Fibroblast of lung (primary cell): Measurements from ENCODE around the gene INPP5A. TPM values are rescaled to one million over a fixed set of nuclear protein-coding genes. Genes with fewer than 3 reads are reported as not detected.

Experiments used
- DNase-seq, 2 donors: peaks; one replicate each; pipeline versions ENCODE4 v3.0.0 to v3.0.0-alpha.2; 2010; ENCODE audit warnings: low read depth in 2 of 2
- H2AFZ ChIP-seq: 2 replicates; pipeline ENCODE4 v1.5.1; 2012; ENCODE audit warnings: low read length, control low read depth, inconsistent platforms
- H3K27ac ChIP-seq: 2 replicates; pipeline ENCODE4 v1.5.1; 2011; ENCODE audit warnings: low read length, control low read depth; ENCODE audit not compliant: insufficient read depth
- H3K27me3 ChIP-seq: 2 replicates; pipeline ENCODE4 v1.5.1; 2011; ENCODE audit warnings: mild to moderate bottlenecking, low read length; ENCODE audit not compliant: control insufficient read depth, insufficient read depth
- H3K36me3 ChIP-seq: 2 replicates; pipeline ENCODE4 v1.5.1; 2011; ENCODE audit warnings: low read length; ENCODE audit not compliant: control insufficient read depth, insufficient read depth
- H3K4me1 ChIP-seq: 2 replicates; pipeline ENCODE4 v1.5.1; 2011; ENCODE audit warnings: low read length; ENCODE audit not compliant: control insufficient read depth, insufficient read depth; ENCODE audit errors: extremely low read depth
- H3K4me2 ChIP-seq: 2 replicates; pipeline ENCODE4 v1.5.1; 2011; ENCODE audit warnings: low read length, control low read depth; ENCODE audit not compliant: insufficient read depth; ENCODE audit errors: extremely low read depth
- H3K4me3 ChIP-seq, 4 experiments: fragments of 200-600 bp in 1 of 4; sonication (generic) in 1 of 4; replicated peaks in 1 of 4; 2 replicates each; pipeline ENCODE4 v1.5.1; 2011 to 2016; ENCODE audit warnings: low read length in 4 of 4, low read depth in 3 of 4, mild to moderate bottlenecking in 3 of 4, control low read depth in 2 of 4, inconsistent platforms in 1 of 4, mixed read lengths in 1 of 4; ENCODE audit not compliant: insufficient read depth in 1 of 4; ENCODE audit errors: control extremely low read depth in 1 of 4
- H3K79me2 ChIP-seq: 2 replicates; pipeline ENCODE4 v1.5.1; 2012; ENCODE audit warnings: mild to moderate bottlenecking, low read length, inconsistent platforms; ENCODE audit not compliant: control insufficient read depth, insufficient read depth
- H3K9ac ChIP-seq: 2 replicates; pipeline ENCODE4 v1.5.1; 2011; ENCODE audit warnings: mild to moderate bottlenecking, low read length, control low read depth; ENCODE audit not compliant: insufficient read depth
- H3K9me3 ChIP-seq: 2 replicates; pipeline ENCODE4 v1.5.1; 2012; ENCODE audit warnings: low read depth, low read length; ENCODE audit not compliant: control insufficient read depth, insufficient read depth
- H4K20me1 ChIP-seq: 2 replicates; pipeline ENCODE4 v1.5.1; 2011; ENCODE audit warnings: low read length; ENCODE audit not compliant: control insufficient read depth, insufficient read depth; ENCODE audit errors: extremely low read depth
- CTCF ChIP-seq, 2 donors: IDR thresholded peaks in 1 of 2; conservative IDR thresholded peaks in 1 of 2; 1 replicate in 1 of 2; 2 replicates in 1 of 2; pipeline ENCODE4 v1.5.1; 2011 to 2012; ENCODE audit warnings: low read length in 2 of 2, control low read depth in 1 of 2, inconsistent platforms in 1 of 2, low read depth in 1 of 2, mild to moderate bottlenecking in 1 of 2
- EZH2 ChIP-seq: IDR thresholded peaks from 2 replicates; pipeline ENCODE4 v1.5.1; 2012; ENCODE audit warnings: low read length, control low read depth, mild to moderate bottlenecking; ENCODE audit errors: missing control alignments
- polyA plus RNA-seq, 2 donors: library from polyadenylated mRNA; depleted of rRNA in 1 of 2; stranded (reverse) in 1 of 2; unstranded in 1 of 2; fragments of >200 nt; gene quantifications; 2 replicates each; pipeline ENCODE4 v1.2.1, GENCODE V29; 2011 to 2012; ENCODE audit warnings: missing spikeins in 1 of 2
- total RNA-seq: library from RNA; depleted of rRNA; stranded (reverse); fragments of >200 nt; gene quantifications from 2 replicates; pipeline ENCODE4 v1.2.1, GENCODE V29; 2014

The INPP5A gene
- total and polyA plus RNA-seq, 2 donors (not counting 1 experiment from before 2014, with no cell fraction given) = 24.6 to 39.9 TPM

GRCh38 chr10:132616170-132616995, 78.8 kb downstream of the INPP5A start:
- no peak for DNase-seq
- Histone ChIP-seq H3K9me3 (no peaks in the 10 kb centered on the region), H3K4me3 (no peak overlapping the region), H3K79me2 (no peaks in the 10 kb centered on the region), H3K4me2 (no peak overlapping the region), H2AFZ (no peak overlapping the region), H3K27me3 (no peaks in the 10 kb centered on the region), H3K9ac (peak overlapping the region; percentile 23), H3K36me3 (no peaks in the 10 kb centered on the region), H4K20me1 (peaks cover 3% of the 10 kb centered on the region), H3K27ac (no peak overlapping the region), H3K4me1 (no peaks in the 10 kb centered on the region)
- no peak for TF ChIP-seq EZH2
- no peak for TF ChIP-seq CTCF (conservative IDR thresholded peaks at IDR 0.05 in 1 of 2, IDR thresholded peaks at IDR 0.05 in 1 of 2; ENCODE audit: low read depth in 1 of 2, low read length in 2 of 2)

GRCh38 chr10:132616996-132617736, 79.6 kb downstream of the INPP5A start:
- Histone ChIP-seq H3K27me3 (no peaks in the 10 kb centered on the region), H3K36me3 (no peaks in the 10 kb centered on the region), H3K9ac (peak overlapping the region; percentile 23), H3K4me1 (no peaks in the 10 kb centered on the region), H3K9me3 (no peaks in the 10 kb centered on the region), H3K4me3 (no peak overlapping the region), H3K27ac (no peak overlapping the region), H3K4me2 (no peak overlapping the region), H2AFZ (no peak overlapping the region), H3K79me2 (no peaks in the 10 kb centered on the region), H4K20me1 (peaks cover 3% of the 10 kb centered on the region)
- TF ChIP-seq EZH2 (no peak), CTCF (conservative IDR thresholded peaks at IDR 0.05 in 1 of 2, IDR thresholded peaks at IDR 0.05 in 1 of 2; ENCODE audit: low read depth in 1 of 2, low read length in 2 of 2) (no peak)
- no peak for DNase-seq

- Histone ChIP-seq H3K4me3 (no peak overlapping the region), H4K20me1 (peaks cover 3% of the 10 kb centered on the region), H3K79me2 (no peaks in the 10 kb centered on the region), H3K27me3 (no peaks in the 10 kb centered on the region), H3K4me1 (no peaks in the 10 kb centered on the region), H3K36me3 (no peaks in the 10 kb centered on the region), H3K27ac (no peak overlapping the region), H3K9ac (no peak overlapping the region), H2AFZ (no peak overlapping the region), H3K4me2 (no peak overlapping the region), H3K9me3 (no peaks in the 10 kb centered on the region)
- TF ChIP-seq EZH2 (no peak), CTCF (conservative IDR thresholded peaks at IDR 0.05 in 1 of 2, IDR thresholded peaks at IDR 0.05 in 1 of 2; ENCODE audit: low read depth in 1 of 2, low read length in 2 of 2) (no peak)
- DNase-seq = no peak
Observed at GRCh38 chr10:132617737-132618052, 80.1 kb downstream of the INPP5A start.
